HG02623 (cell line): ENCODE results near the gene RPS5.

Source experiments
- ATAC-seq: cut with Tn5 transposase; IDR thresholded peaks from one replicate; pipeline ENCODE4 v1.9.1; 2021; ENCODE audit warnings: moderate library complexity; ENCODE audit not compliant: unreplicated experiment

RPS5 gene

DNA sequence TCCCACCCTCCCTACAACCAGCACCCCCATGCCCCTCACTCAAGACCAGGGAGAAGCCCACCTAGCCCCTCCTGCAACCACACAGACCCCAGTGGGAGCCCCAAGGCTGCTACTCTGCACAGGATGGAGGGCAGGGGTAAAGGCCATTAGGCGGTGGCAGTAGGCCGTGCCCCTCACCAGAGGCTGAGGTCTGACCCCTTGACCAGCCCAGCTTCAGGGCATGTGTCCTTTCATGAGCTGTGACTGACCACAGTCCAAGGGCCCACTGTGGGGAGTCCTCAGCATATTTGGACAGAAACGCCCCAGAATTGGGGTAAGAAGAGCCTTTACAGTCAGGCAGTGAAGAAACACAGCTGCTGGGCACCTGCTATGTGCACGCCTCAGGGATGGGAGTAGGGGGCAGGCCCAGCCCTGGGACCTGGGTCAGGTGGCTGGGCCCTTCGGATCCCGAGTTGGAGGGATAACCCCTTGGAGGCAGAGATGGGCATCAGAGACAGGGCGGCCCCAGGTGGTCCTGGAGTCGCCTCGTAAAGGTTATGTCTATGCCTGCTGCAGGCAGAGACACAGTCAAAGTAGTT is 1.7 kb upstream of the RPS5 start:
- no peak for ATAC-seq

DNA sequence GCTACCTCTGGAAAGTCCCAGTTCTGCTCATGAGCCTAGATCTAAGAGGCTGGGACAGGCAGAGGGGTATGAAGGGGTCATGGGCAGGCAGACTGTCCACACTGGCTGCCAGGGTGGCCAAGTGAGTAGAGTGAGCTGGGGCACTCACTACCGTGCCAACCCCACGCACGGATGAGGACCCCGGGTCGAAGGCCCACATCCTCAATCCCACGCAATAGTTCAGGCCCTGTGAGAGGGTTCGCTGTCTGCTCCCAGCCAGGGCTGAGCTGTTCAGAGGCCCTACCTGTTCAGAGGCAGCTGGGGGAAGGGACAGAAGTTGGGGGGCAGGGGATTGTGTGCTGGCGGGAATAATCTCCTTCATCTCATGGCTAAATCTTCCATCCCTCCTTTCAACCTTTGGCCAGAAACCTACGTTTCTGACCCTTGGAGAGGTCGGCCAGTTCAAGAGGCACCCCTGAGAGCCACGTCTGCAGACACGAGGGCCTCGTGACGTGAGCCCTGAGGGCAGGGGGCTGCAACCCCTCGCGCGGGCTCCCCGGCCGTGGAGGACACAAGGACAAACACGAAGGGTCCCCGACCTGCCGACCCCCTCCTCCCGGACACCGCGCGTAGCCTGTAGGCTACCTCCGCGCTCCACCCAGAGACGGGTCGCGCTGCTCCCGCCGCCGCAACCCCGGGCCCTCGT is 1.0 kb upstream of the RPS5 start:
- ATAC-seq: peak; percentile 6

DNA sequence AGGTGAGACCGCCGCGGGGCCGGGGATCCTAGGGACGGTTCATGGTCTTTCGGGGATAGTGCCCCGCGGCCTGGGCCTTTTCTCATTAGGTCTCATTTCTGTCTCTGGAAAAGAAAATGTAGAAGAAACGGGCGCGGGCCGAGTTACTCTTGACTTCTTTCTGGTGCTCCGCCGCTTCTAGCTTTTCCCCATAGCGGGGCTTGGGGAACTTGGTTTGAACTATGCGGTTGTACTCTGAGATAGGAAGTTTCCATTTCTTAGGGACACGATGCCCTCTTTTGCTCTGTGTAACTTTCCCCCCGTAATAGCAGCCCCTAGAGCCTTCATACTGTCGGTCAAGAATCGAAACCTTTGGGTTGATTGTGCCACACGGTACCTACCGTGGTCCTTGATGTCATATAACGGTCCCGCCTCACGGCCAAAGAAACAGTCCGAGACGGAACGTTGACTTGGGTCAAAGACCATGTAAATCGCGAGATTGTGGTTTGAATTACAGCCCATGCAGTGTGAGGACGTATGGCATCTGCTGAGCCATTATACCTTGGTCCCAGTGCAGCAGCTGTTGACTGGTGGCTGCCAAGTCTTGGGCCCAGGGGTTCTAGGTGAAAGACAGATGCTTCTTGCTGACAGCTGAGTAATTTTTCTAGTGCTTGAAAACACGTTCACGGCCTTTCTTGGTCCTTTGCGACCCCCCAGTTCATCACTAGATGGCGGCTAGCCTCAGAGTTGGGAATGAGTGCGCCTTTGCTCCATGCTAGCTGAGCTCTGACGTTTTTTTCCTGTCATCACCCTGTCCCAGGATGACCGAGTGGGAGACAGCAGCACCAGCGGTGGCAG is 487 bp downstream of the RPS5 start:
- ATAC-seq: no peak

DNA sequence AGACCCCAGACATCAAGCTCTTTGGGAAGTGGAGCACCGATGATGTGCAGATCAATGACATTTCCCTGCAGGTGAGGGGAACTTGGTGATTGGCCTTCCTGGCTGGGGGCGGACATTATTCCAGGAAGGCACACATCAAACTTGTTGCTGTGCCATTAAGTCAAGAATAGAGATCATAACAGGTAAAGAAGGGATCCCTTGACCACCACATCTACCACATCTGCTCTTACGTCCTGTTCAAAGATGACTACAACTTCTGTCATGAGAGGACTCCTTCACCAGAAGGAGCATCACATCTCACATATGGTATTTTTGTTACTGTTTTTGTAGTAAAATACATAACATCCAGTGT is 1.1 kb downstream of the RPS5 start:
- no peak for ATAC-seq

DNA sequence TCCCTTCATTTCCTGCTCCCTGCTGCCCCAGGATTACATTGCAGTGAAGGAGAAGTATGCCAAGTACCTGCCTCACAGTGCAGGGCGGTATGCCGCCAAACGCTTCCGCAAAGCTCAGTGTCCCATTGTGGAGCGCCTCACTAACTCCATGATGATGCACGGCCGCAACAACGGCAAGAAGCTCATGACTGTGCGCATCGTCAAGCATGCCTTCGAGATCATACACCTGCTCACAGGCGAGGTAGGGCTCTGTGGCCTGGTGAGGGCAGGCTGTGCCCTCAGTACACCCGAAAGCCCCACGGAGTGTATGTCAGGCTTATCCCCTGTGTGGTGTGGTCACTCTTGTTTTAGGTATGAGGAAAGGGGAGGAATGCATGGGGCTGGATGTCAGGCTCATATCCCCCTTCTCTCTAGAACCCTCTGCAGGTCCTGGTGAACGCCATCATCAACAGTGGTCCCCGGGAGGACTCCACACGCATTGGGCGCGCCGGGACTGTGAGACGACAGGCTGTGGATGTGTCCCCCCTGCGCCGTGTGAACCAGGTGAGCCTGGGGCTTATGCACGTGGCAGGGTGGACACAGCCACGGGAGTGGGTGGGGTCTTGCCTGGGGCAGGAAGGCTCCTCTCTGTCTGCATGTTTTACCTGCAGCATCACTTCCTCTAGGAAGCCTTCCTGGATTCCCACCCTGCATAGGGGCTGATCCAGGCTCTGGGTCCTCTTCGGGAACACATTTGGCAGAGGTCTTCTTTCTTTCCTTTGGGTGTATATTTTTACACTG is 6.1 kb downstream of the RPS5 start:
- ATAC-seq: no peak

DNA sequence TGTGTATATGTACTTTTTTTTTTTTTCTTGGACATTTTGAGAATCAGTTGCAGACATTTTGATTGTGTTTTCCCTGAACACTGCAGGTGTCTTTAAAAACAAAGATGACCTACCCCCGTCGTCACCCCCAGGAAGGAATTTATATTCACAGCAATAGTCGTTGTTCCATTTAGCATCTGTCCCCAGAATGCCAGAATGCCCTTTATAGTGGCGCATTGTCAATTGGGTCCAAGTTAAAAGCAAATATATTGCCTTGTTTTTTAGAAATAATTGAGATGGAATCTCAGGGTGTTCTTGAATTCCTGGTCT is 6.6 kb downstream of the RPS5 start:
- ATAC-seq: no peak

DNA sequence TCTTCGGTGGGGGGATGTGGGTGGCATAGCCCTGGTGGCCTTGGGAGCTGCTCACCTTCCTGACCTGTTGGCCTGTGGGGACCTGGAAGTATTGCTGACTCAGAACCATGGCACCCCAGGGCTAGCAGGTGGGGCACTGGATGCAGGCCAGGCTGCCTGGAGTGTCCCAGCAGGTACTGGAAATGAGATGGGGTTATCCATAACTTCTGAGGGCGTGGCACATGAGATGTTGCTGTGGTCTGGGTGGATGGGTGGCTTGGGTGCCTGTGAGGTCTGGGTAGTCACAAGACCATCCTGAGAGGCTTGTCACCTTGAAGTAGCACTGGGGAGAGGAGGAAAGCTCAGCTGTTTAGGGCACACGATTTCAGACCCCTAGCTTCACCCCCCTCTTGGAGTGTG is 7.8 kb downstream of the RPS5 start:
- ATAC-seq: no peak

DNA sequence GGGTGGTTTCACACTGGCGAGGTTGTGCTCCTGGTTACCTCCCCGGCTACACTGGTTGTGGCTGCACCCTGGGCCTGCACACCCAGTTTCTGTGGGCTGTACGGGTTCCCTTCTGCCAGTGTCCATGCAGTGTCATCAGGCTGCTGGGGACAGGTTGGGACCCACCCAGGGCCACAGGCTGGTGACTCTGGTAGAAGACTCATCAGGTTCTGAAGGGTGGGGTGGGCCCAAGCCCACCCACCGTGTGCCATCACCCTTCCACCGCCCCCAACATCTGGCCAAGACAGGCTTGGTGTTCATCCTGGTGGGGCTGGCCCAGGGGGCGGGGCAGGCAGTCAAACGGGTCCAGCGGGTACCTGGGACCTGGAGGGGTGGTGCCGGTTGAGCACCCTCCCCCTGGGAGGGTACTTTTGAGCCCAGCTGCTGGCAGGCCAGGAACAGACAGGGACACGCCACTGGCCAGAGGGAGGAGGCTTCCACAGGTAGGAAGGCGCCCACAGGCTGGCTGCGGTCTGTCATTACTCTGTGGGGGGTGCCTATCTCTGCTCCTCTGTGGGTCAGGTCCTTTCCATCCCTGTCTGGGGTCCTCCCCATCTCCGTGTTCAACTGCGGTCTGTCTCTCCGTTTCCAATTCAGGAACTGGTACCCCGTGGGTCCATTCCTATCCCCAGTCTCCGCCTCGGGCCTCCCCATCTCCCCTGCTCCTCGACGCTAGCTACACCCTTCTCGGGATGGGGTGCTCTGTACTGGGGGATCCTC is 8.3 kb downstream of the RPS5 start, which contains the start of gene RNF225:
RNF225 (plus strand) TSS at position 437 of the 759 bp plus-strand sequence. CDS start 434 bp downstream, outside the sequence.
- no peak for ATAC-seq

DNA sequence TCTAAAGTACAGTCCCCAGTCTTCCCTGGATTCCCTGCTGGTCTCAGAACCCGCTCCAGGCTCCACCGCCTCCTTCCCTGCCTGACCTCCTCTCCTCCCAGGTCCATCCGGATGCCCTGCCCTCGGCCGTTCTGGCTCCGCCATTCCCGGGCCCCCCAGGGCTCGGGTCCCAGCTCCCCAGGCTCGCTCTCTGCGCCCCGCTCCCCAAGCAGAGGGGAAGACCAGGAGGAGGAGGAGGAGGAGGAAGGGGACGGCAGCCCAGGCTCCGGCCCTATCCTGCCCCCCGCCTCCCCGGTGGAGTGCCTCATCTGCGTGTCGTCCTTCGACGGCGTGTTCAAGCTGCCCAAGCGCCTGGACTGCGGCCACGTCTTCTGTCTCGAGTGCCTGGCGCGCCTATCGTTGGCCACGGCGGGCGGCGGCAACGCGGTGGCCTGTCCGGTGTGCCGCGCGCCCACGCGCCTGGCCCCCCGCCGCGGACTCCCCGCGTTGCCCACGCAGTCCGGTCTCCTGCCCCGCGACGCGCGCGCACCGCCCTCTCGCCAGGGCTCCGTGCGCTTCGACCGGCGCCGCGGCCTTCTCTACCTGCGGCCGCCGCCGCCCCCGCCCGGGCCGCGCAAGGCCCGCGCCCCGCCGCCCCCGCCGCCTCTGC is 9.0 kb downstream of the RPS5 start:
- no peak for ATAC-seq

DNA sequence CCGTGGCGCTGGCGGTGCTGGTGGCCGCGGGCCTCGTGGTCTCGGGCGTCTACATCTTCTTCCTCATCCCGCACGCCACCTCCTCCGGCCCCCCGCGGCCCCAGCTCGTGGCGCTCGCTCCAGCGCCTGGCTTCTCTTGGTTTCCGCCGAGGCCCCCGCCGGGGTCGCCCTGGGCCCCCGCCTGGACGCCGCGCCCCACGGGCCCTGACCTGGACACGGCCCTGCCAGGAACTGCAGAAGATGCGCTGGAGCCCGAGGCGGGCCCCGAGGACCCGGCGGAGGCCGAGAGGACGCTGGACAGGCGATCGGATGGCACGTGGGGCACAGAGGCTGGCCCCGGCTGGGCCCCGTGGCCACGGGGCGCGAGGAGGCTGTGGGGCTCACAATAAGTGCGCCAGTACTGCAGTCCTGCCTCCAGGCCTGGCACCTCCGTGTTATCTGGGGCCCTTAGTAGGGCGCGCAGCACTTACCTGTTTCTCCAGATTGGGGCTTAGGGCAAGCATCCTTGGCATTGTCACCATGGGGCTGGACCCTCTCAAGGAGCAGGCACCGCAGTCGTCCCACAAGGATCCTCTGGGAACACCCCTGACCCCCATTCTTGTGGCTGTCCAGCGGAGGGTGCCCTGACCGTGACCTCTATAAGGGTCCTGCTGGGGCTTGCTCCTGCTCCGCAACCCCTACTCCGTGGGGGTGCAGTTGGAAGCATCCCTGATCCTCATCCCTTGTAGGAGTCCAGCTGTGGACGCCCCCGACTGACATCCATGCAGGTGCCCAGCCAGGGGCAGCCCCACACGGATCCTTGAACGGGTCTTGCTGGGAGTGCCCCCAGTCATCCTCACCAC is 9.8 kb downstream of the RPS5 start:
- no peak for ATAC-seq

DNA sequence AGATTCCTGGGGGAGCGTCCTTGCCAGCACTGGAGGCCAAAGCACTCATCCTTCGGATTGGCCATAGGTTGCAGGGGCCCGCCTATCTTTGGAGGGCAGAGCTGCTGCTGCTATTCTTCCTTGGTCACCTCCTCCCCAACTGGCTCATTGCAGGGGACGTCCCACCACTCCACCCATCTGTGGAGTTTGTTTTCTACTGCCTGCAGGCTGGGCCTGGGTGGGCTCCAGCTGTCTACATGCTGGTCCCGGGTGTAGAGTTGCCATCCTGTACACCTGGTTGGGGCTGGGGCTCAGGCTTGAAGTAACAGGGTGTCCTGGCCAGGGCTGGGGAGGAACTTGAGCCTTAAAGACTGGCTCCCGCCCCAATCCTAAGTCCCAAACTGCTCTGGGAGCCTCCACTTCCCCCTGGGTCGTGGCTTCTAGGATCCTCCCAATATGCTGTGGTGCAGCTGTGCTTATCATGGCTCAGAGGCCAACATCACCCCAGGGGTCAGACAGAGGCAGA is 10.5 kb downstream of the RPS5 start:
- ATAC-seq: no peak

DNA sequence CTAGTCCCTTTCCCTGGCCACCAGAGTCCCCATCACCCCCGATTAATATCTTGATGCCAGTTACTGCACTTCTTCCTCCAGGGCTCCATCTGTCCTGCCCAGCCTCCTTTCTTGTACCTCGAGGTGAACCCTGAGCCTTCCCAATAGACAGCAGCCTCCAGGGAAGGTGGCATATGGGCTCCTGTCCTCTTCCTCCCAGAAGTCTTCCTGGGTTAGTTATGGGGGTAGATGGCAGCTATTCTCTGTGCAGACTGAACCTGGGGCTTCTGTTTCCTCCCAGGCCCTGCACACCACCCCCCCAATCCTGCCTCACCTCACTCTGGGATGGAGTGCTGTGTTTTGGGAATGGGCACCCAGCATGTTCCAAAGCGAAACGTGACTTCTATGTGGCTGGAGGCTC is 11.0 kb downstream of the RPS5 start:
- no peak for ATAC-seq

DNA sequence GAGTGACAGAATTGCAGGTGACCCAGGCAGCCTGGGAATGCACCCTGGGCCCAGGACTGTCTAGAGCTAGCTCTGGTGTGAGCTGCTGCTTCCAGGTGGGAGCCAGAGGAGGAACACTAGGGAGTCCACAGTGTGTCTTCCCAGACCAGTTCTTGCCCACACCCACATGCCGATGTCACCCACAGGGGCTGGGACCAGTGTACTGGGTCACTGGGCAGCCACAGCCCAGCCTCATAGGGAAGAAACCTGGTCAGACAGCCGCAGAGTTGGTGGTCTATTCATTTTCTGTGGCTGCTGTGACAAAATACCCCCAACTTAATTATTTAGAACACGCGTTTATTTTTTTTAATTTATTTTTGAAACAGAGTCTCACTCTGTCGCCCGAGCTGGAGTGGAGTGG is 11.5 kb downstream of the RPS5 start:
- no peak for ATAC-seq

DNA sequence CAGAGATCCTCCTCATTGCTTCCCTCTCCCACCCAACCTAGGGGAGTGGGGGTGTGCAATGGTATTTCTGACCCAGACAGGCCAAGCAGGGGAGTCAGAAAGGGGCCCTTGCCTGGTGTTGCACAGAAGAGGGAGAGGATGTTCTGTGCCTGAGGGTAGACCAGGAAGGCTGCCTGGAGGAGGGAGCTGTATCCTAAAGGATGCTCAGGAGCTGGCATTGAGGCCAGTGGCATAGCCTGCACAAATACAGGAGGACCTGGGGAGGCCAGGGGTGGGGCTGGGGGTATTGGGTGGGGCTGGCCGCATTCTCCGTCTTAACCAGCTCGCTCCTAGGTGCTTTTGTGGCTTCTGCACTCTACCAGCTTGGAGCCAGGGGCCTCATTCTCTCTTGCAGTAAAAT is 12.8 kb downstream of the RPS5 start:
- ATAC-seq: no peak

DNA sequence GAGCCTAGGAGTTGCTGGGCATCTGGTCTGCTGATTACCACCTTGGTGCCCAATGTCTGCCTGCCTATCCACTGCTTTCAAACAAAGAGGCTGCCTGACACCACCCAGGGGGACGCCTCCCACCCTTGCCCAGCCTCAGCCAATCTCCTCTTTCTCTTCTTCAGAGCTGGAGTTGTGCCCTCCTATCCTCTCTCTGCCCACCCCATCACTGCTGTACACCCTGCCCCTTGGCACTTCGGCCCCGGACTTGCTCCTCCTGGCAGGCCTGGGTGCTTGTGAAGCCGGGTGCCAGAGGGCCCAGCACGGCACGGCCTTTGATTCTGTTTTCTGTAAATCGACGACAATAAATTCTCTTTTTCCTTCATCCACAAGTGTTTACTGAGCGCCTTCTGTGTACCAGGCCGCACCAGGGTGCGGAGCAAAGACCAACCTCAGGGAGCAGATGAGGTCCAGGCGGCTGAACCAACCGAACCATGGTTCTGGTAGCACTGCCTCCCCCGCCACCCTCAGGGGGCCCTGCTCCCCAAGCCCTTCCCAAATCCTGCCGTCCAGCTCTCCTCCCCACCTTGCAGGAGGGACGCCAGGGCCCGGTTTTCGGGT is 13.3 kb downstream of the RPS5 start:
- ATAC-seq: no peak

DNA sequence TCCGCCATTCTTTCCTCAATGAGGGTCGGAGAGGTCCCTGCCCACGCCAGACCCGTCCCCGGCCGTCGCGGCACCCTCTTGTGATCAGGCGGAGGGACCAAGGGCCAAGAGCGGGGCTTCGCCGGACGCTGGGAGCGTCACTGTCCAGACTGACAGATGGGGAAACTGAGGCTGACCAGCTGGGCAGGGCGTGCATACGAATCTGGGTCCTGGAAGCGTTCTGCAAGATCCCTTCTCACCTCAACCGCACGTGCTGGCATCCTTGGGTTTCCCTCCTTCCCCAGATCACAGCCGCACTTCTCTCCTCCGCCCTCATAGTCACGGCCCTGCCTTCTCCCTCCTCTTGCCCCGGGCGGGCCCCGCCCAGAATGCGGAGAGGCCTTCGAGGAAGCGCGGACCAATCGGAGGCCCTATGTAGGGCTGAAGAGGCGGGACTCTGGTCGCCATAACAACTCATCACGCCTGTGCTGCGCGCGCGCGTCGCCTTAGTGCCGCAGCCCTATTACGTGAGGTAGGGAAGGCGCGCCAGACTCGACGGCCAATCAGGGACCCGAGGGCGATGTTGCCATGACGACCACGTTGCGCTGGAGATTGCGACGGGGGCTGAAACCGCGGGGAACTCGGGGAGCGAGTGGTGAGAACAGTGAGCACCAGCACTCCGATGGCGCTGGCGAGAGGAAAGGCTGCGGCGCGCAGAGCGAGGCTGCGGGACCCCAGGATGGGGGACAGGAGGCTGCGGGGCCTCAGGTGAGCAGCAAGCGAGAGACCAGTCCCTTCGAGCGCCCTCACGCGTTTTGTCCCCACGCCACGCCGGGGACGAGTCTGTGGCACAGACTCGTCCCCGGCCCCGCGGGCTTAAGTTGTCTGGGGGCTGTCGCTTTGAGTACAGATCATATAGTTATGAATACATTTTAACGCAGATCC is 14.1 kb downstream of the RPS5 start:
- peak; percentile 95 for ATAC-seq

DNA sequence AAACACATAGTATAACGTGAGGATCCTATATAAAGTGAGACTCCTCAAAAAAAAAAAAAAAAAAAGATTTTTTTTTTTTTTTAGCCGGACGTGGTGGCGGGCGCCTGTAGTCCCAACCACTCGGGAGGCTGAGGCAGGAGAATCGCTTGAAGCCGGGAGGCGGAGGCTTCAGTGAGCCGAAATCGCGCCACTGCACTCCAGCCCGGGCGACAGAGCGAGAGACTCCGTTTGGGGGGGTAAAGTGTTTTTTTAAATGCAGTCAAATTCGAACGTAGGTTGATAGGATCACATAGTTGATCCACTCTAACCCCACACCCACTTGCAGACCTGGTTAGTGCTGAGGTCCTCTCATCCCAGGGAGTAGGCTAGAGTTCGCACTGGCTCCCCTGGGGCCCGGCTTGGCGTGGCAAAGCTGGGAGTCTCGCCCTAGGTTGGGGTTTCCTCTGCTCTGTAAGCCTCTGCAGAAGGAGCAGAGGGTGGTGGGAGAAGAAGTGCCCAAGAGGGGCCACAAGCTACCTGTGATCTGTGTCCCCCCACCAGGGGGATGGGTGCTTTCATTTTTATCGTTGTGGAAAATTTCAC is 14.9 kb downstream of the RPS5 start:
- no peak for ATAC-seq
